A172 (cell line): ENCODE results near the gene DNAL4. TPM values are rescaled to one million over a fixed set of nuclear protein-coding genes. Genes with fewer than 3 reads are reported as not detected.
"Not testable (repeated sequence)": the region's sequence is repeated elsewhere in the genome, so short reads cannot be mapped to it uniquely, and the experiment has no call there.

ENCODE experiments used
- DNase-seq: peaks from one replicate; pipeline ENCODE4 v3.0.0-alpha.2; 2015; ENCODE audit warnings: low spot score
- total RNA-seq: library from RNA; depleted of rRNA; stranded (reverse); fragments of >200 nt; shearing (Covaris generic); gene quantifications from 2 replicates; pipeline ENCODE4 v1.2.3, GENCODE V29; 2014

DNAL4 gene
- total RNA-seq, 1 experiment from 2014 or later = 11.7 TPM

DNA sequence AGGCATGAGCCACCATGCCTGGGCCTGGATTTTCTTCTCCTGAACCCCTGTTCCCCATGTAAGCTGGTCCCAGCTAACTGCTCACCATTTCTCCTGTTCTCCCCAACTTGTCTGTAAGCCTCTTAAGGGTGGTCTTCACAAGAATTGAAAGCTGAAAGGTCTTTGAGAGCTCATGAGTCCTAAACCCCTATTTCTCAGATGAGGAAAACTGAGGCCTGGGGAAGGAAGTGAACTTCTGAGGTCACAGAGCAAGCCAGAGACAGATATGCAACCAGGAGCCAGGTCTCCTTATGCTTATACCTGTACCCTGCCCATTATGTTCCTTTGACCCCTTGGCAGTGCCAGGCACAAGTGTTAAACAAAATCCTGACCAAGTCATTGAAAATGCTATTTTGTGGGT is 33.6 kb upstream of the DNAL4 start:
- no peak for DNase-seq

DNA sequence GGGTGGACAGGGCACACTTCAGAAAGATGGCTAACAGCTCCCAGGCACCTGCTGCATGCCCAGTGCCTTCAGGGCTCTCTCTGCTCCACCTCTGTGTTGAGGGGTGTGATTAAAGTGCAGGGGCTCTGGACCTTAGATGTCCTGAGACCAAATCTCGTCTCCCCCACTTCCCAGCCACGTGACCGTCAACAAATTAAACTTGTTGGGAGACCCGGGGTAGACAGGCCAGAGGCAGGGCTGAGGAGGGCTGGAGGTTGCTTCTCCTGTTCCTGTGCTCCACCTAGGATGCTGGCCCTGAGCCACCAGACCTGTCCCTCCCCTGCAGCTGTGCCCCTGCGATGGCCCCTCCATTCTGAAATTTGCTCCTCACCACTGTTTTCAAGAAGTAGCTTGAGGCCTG is 32.9 kb upstream of the DNAL4 start:
- no peak for DNase-seq

DNA sequence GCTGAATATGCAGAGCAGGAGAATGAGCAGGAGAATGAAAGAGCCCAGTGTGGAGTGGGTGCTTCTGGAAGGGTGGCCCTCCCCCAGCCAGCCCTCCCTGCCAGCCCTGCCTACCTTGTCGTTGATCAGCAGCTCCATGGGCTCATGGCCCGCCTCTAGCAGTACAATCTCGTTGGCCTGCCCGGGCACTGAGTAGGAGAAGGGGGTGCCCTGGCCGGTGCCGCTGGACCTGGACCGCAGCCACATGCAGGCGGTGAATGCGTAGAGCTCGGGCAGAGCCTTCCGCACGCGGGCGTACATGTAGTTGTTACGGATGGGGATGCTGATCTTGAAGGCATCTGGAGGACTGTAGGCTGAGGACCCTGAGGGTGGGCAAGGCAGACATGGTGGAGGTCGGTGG is 32.4 kb upstream of the DNAL4 start:
- DNase-seq = no peak

GRCh38 chr22:38824585-38824984 is 30.6 kb upstream of the DNAL4 start:
- peak; percentile 56 for DNase-seq

DNA sequence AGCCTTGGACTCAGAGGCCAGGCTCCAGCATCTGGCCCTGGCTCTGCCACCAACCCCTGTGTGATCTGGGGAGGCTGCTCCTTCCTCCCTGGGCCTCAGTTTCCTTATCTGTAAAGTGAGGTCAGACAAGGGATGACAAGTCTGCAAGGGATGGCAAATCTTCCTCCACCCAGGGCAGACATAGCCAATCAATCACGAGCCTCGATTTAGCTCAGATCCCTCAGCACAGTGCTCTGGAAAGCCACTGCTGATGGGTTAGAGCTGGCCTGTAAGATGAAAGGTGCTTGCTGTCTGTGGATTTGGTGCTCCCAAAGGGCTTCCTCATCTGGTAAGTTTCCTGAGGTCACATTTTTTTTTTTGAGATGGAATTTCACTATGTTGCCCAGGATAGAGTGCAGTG is 29.7 kb upstream of the DNAL4 start:
- DNase-seq = no peak

DNA sequence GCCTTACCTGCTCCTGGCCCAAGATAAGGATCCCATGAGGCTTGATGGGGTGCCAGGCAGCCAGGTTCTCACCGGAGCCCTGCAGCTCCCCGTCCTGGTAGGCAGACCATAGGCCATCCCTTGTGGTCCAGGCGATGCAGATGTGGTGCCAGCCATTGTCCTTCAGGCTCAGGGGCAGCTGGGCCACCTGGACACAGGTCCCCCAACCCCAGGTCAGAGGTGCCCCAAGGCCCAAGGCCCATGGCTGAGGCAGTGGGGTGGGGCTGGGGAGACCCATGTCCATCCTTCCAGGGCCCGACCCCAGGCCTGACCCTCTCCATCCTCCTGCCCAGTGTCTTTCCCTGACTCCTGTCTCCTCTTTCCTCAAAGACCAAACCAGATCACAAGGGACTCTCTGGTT is 29.1 kb upstream of the DNAL4 start:
- DNase-seq = no peak

GRCh38 chr22:38820020-38820419 is 26.1 kb upstream of the DNAL4 start:
- no peak for DNase-seq

- DNase-seq = no peak
Observed at GRCh38 chr22:38819387-38819940, 25.5 kb upstream of the DNAL4 start.

DNA sequence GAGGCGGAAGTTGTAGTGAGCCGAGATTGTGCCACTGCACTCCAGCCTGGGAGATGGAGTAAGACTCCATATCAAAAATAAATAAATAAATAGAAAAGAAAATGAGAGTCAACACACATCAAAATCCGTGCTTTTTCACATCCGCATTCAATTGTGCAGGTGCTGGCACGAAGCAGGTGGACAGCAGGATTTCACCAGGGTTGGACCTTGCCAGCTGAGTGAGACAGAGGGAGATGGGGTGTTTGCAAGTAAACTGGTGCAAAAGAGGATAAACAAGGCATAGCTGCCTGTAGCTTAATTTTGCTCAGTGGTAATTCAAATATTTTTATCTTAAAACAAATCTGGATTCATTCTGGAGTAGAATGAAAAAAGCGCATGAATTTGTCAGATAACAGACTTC is 23.3 kb upstream of the DNAL4 start:
- no peak for DNase-seq

- DNase-seq = no peak
Observed at GRCh38 chr22:38815842-38816241, 21.9 kb upstream of the DNAL4 start.

DNA sequence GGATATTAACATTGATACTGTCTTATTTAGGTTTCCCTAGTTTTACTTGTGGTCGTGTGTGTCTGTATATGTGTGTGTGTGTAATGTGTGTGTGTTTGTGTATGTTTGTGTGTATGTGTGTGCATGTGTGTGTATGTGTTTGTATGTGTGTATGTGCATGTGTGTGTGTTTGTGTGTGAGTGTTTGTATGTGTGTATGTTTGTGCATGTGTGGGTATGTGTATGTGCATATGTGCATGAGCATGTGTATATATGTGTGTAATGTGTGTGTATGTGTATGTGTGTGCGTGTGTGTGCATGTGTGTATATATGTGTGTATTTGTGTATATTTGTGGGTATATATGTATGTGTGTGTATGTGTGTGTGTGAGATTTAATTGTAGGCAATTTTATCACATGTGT is 17.3 kb upstream of the DNAL4 start:
- DNase-seq = no peak

DNA sequence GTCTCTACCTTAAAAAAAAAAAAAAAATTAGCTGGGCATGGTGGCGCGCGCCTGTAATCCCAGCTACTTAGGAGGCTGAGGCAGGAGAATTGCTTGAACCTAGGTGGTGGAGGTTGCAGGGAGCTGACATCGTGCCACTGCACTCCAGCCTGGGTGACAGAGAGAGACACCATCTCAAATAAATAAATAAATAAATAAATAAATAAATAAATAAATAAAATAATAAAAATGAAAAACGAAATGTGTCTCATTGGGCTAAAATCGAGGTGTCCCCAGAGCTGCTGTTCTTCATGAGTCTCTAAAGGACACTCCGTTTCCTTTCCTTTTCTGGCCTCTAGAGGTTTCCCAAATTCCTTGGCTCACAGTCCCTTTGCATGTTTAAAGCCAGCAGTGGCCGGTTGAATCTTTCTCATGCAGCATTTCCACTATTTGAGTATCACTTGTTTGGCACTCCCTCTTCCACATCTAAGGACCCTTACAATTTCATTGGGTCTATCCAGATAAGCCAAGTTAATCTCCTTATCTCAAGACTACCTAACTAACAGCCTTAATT is 11.2 kb upstream of the DNAL4 start:
- not testable (repeated sequence) for DNase-seq

DNA sequence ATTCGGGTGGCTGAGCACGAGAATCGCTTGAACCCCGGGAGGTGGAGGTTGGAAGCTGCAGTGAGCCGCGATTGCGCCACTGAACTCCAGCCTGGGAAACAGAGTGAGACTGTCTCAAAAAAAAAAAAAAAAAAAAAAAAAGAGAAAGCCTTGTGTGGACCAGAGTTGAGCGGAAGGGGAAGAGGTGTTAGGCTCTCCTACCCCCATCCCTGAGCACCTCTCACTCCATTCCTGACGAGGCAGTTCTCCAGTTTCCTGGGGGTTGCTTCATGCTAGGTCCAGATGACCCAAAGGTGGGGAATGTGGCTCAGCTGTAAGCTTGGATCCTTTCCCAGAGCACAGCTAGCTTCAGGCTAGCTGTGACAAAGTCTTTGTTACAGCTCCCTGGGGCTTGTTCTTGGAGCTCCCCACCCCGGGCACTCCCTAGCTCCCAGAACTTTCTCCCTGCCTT is 8.8 kb upstream of the DNAL4 start:
- DNase-seq = peak; percentile 68

DNA sequence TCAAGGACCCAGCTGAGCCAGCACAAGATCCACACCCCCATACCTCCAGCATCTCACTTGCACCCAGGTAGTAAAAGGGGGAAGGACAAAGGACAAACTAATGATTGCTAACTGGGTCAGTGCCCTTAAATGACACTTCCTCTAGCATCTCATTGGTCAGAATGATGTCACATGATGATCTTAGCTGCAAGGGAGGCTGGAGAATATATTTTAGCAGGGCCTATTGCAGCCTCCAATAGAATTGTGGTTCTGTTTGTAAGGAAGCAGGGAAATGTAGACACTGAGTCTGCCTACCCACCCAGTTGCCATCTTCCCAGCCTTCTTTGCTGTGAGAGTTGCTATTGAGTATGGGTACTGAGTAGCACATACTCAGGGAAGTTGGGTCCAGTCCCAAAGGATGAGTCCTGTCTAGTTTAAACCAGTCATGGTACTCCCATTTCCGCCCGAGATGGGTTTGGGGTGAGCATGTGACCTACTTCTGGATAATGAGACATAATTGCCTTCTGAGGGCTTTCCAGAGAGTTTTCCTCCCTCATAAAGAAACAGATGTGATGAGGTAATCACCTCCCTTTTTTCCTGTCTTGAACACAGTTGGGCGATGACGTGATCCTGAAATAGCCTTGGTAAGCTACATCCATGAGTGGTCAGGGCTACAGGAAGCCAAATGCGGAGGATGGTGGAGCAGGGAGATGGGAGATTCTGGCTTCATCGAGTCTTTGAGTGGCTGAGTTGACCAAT is 5.5 kb upstream of the DNAL4 start:
- DNase-seq = no peak

DNA sequence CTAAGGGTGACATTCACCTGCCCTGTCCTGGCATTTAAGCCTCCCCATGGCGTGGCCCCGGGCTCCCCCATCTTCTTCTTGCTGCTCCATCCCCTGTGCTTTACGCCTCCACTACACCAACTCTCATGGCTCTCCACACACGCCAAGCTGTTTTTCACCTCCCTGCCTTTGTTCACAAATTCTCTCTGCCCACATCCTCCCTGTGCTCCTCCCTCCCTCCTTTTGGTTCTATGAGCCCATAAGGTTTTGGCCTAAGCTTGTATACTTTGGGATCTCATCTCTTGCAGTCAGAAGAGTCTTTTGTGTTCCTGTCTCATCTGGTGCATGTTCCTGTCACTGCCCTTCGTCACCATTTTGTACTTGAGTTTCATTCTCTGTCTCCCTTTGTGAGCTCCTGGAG is 4.6 kb upstream of the DNAL4 start:
- DNase-seq = no peak

- DNase-seq = peak; percentile 17
Observed at GRCh38 chr22:38796262-38796957, 2.5 kb upstream of the DNAL4 start.

DNA sequence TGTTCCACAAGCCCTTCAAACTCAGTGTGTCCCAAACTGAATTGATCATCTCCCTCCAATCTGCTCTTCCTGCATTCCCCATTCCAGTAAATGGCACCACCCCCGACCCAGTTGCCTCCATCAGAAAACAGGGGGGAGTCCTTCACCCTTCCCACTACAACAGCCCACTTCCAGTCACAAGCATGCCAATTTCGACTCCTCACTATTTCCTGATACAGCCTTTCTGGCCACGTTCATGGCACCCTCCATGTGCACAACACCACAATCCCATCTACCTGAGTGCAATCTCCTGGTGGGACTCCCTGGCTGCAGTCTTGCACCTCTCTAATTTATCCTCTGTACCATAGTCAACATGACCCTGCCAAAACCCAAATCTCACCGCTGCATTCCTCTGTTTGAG is 1.6 kb upstream of the DNAL4 start:
- DNase-seq = no peak

DNA sequence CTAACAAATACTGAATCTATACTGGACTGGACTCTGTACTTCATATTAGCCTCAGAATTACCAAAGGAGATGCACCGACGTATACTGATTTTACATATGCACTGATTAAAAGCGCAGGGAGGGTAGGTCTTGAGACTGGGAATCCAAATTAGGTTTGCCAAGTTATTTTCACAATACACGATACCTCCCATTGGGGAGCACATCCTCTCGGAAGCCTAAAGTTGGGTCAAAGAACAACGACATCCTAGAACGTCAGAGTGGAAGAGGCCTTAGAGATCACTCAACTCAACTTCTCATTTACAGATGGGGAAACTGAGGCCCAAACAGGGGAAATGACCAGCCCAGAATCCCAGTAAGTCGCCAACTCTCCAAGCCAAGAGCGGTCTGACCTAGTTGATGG is 626 bp downstream of the DNAL4 start:
- DNase-seq = no peak

DNA sequence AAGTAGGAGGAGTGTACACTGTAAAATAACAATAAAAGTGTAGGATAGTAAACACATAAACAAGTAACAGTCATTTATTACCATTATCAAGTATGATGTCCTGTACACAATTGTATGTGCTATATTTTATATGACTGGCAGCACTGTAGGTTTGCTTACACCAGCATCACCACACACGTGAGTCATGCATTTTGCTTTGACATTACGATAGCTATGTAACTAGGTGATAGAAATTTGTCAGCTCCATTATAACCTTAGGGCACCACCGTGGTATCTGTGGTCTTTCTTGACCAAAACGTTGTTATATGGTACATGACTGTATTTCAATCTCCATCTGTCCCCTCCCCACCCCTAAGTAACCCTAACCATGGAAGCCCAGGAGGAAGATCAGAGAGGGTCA is 1.1 kb downstream of the DNAL4 start:
- DNase-seq = peak; percentile 10

- no peak for DNase-seq
Observed at GRCh38 chr22:38789606-38790005, 4.3 kb downstream of the DNAL4 start.

- DNase-seq = no peak
Observed at GRCh38 chr22:38788846-38789245, 5.1 kb downstream of the DNAL4 start.

GRCh38 chr22:38788021-38788816 is 5.7 kb downstream of the DNAL4 start:
- peak; percentile 76 for DNase-seq
